ENCODE data around the gene IRX4.
A peak's percentile ranks its signal among the peaks of the same experiment; 100 is the strongest.

Gene IRX4

GRCh38 chr5:1838013-1838412, 44.7 kb downstream of the IRX4 start:
- ATAC-seq (replicated peaks; ENCODE audit: extremely low read depth, poor library complexity, severe bottlenecking) (no peak), DNase-seq (ENCODE audit: low spot score in 2 of 2) (no peak)
- Mint-ChIP-seq H3K36me3 (ENCODE audit: insufficient read depth) (no peaks in the 10 kb centered on the region), H3K4me3 (no peak overlapping the region), H3K27me3 (peaks cover 43% of the 10 kb centered on the region), H3K9me3 (no peaks in the 10 kb centered on the region), H3K27ac (ENCODE audit: low read depth) (no peak overlapping the region), H3K4me1 (no peaks in the 10 kb centered on the region)

- DNase-seq (ENCODE audit: low spot score in 2 of 2): no peak
- Mint-ChIP-seq H3K4me1 (no peaks in the 10 kb centered on the region), H3K36me3 (ENCODE audit: insufficient read depth) (peaks cover 2% of the 10 kb centered on the region), H3K9me3 (no peaks in the 10 kb centered on the region), H3K4me3 (no peak overlapping the region), H3K27ac (ENCODE audit: low read depth) (no peak overlapping the region), H3K27me3 (peaks cover 43% of the 10 kb centered on the region)
- ATAC-seq (replicated peaks; ENCODE audit: extremely low read depth, poor library complexity, severe bottlenecking): no peak
Measured at GRCh38 chr5:1836891-1837880, 45.5 kb downstream of the IRX4 start.

- Mint-ChIP-seq H3K9me3 (no peaks in the 10 kb centered on the region), H3K4me3 (no peak overlapping the region), H3K27me3 (peaks cover 43% of the 10 kb centered on the region), H3K4me1 (no peaks in the 10 kb centered on the region), H3K27ac (ENCODE audit: low read depth) (no peak overlapping the region), H3K36me3 (ENCODE audit: insufficient read depth) (peaks cover 2% of the 10 kb centered on the region)
- ATAC-seq (replicated peaks; ENCODE audit: extremely low read depth, poor library complexity, severe bottlenecking) (no peak), DNase-seq (ENCODE audit: low spot score in 2 of 2) (no peak)
Measured at GRCh38 chr5:1836176-1836890, 46.4 kb downstream of the IRX4 start.

- Mint-ChIP-seq H3K27ac (ENCODE audit: low read depth) (no peak overlapping the region), H3K9me3 (no peaks in the 10 kb centered on the region), H3K4me1 (no peaks in the 10 kb centered on the region), H3K4me3 (no peak overlapping the region), H3K27me3 (peaks cover 41% of the 10 kb centered on the region), H3K36me3 (ENCODE audit: insufficient read depth) (peaks cover 2% of the 10 kb centered on the region)
- ATAC-seq (replicated peaks; ENCODE audit: extremely low read depth, poor library complexity, severe bottlenecking): no peak
- no peak for DNase-seq (ENCODE audit: low spot score in 2 of 2)
Measured at GRCh38 chr5:1835431-1835830, 47.3 kb downstream of the IRX4 start.

GRCh38 chr5:1834721-1835429, 47.9 kb downstream of the IRX4 start:
- H3K27ac Mint-ChIP-seq (ENCODE audit: low read depth): no peak overlapping the region
- DNase-seq (ENCODE audit: low spot score in 2 of 2) (no peak), ATAC-seq (replicated peaks; ENCODE audit: extremely low read depth, poor library complexity, severe bottlenecking) (no peak)
- no peaks in the 10 kb centered on the region for H3K4me1 Mint-ChIP-seq
- H3K4me3 Mint-ChIP-seq: no peak overlapping the region
- no peaks in the 10 kb centered on the region for H3K9me3 Mint-ChIP-seq
- peaks cover 36% of the 10 kb centered on the region for H3K27me3 Mint-ChIP-seq
- H3K36me3 Mint-ChIP-seq (ENCODE audit: insufficient read depth): peaks cover 4% of the 10 kb centered on the region

GRCh38 chr5:1834022-1834551, 48.6 kb downstream of the IRX4 start:
- no peak overlapping the region for H3K4me3 Mint-ChIP-seq
- H3K27me3 Mint-ChIP-seq: peaks cover 28% of the 10 kb centered on the region
- no peak for ATAC-seq (replicated peaks; ENCODE audit: extremely low read depth, poor library complexity, severe bottlenecking)
- DNase-seq (ENCODE audit: low spot score in 2 of 2): no peak
- peaks cover 4% of the 10 kb centered on the region for H3K36me3 Mint-ChIP-seq (ENCODE audit: insufficient read depth)
- H3K4me1 Mint-ChIP-seq: no peaks in the 10 kb centered on the region
- H3K27ac Mint-ChIP-seq (ENCODE audit: low read depth): no peak overlapping the region
- H3K9me3 Mint-ChIP-seq: no peaks in the 10 kb centered on the region

- Mint-ChIP-seq H3K9me3 (no peaks in the 10 kb centered on the region), H3K4me1 (no peaks in the 10 kb centered on the region), H3K27ac (ENCODE audit: low read depth) (no peak overlapping the region), H3K27me3 (peaks cover 24% of the 10 kb centered on the region), H3K4me3 (no peak overlapping the region), H3K36me3 (ENCODE audit: insufficient read depth) (peaks cover 4% of the 10 kb centered on the region)
- ATAC-seq (replicated peaks; ENCODE audit: extremely low read depth, poor library complexity, severe bottlenecking): no peak
- no peak for DNase-seq (ENCODE audit: low spot score in 2 of 2)
Measured at GRCh38 chr5:1833264-1834021, 49.3 kb downstream of the IRX4 start.

- Mint-ChIP-seq H3K4me3 (no peak overlapping the region), H3K36me3 (ENCODE audit: insufficient read depth) (peaks cover 4% of the 10 kb centered on the region), H3K9me3 (no peaks in the 10 kb centered on the region), H3K27ac (ENCODE audit: low read depth) (no peak overlapping the region), H3K4me1 (no peaks in the 10 kb centered on the region), H3K27me3 (peaks cover 24% of the 10 kb centered on the region)
- no peak for ATAC-seq (replicated peaks; ENCODE audit: extremely low read depth, poor library complexity, severe bottlenecking)
- no peak for DNase-seq (ENCODE audit: low spot score in 2 of 2)
Measured at GRCh38 chr5:1832511-1833250, 50.0 kb downstream of the IRX4 start.

- peaks cover 24% of the 10 kb centered on the region for H3K27me3 Mint-ChIP-seq
- H3K4me3 Mint-ChIP-seq: no peak overlapping the region
- DNase-seq (ENCODE audit: low spot score in 2 of 2) (no peak), ATAC-seq (replicated peaks; ENCODE audit: extremely low read depth, poor library complexity, severe bottlenecking) (no peak)
- H3K4me1 Mint-ChIP-seq: no peaks in the 10 kb centered on the region
- peaks cover 4% of the 10 kb centered on the region for H3K36me3 Mint-ChIP-seq (ENCODE audit: insufficient read depth)
- no peak overlapping the region for H3K27ac Mint-ChIP-seq (ENCODE audit: low read depth)
- H3K9me3 Mint-ChIP-seq: no peaks in the 10 kb centered on the region
Measured at GRCh38 chr5:1831677-1832313, 50.9 kb downstream of the IRX4 start.

- DNase-seq (ENCODE audit: low spot score in 2 of 2): no peak
- peaks cover 24% of the 10 kb centered on the region for H3K27me3 Mint-ChIP-seq
Measured at GRCh38 chr5:1831257-1831656, 51.5 kb downstream of the IRX4 start.

GRCh38 chr5:1830571-1831228, 52.0 kb downstream of the IRX4 start:
- H3K4me1 Mint-ChIP-seq: no peaks in the 10 kb centered on the region
- no peak overlapping the region for H3K4me3 Mint-ChIP-seq
- DNase-seq (ENCODE audit: low spot score in 2 of 2) (no peak), ATAC-seq (replicated peaks; ENCODE audit: extremely low read depth, poor library complexity, severe bottlenecking) (no peak)
- H3K27me3 Mint-ChIP-seq: peaks cover 19% of the 10 kb centered on the region
- H3K27ac Mint-ChIP-seq (ENCODE audit: low read depth): peak overlapping the region; percentile 36
- H3K9me3 Mint-ChIP-seq: no peaks in the 10 kb centered on the region
- peaks cover 4% of the 10 kb centered on the region for H3K36me3 Mint-ChIP-seq (ENCODE audit: insufficient read depth)

More at GRCh38 chr5:1831257-1831656, 51.5 kb downstream of the IRX4 start:
- H3K4me1 Mint-ChIP-seq: no peaks in the 10 kb centered on the region
- peaks cover 4% of the 10 kb centered on the region for H3K36me3 Mint-ChIP-seq (ENCODE audit: insufficient read depth)
- H3K27ac Mint-ChIP-seq (ENCODE audit: low read depth): peak overlapping the region; percentile 36
- no peak for ATAC-seq (replicated peaks; ENCODE audit: extremely low read depth, poor library complexity, severe bottlenecking)
- H3K4me3 Mint-ChIP-seq: no peak overlapping the region
- H3K9me3 Mint-ChIP-seq: no peaks in the 10 kb centered on the region

All from central memory CD8-positive, alpha-beta T cell (primary cell).